ENCODE results near the gene PCGF1. TPM values are rescaled to one million over a fixed set of nuclear protein-coding genes. Genes with fewer than 3 reads are reported as not detected.
A peak's percentile ranks its signal among the peaks of the same experiment; 100 is the strongest.

The PCGF1 gene
- total and polyA plus RNA-seq, 4 donors = 3.3 to 12.5 (median 10.9) TPM

GRCh38 chr2:74555610-74556103 is 48.2 kb upstream of the PCGF1 start:
- H3K27ac ChIP-seq (ENCODE audit: low read depth in 1 of 2, low read length in 2 of 2) = no peak overlapping the region
- H3K9me3 ChIP-seq (ENCODE audit: control insufficient read depth in 4 of 4, low read length in 3 of 4) = no peaks in the 10 kb centered on the region
- no peak for DNase-seq (ENCODE audit: low spot score)
- H3K27me3 ChIP-seq (ENCODE audit: control insufficient read depth in 4 of 4, insufficient read depth in 4 of 4, low read length in 3 of 4) = no peaks in the 10 kb centered on the region
- H3K4me1 ChIP-seq (ENCODE audit: control insufficient read depth in 4 of 4, insufficient read depth in 4 of 4, low read length in 3 of 4) = peaks cover 0 to 4% (median 2%) of the 10 kb centered on the region in 4 donors
- WGBS = 78% methylated on average over 17 of the region's 17 CpGs
- TF ChIP-seq ATF3 (IDR thresholded peaks at IDR 0.05) (no peak), TAF1 (conservative IDR thresholded peaks at IDR 0.05) (no peak), REST (IDR thresholded peaks at IDR 0.05) (no peak), EGR1 (IDR thresholded peaks at IDR 0.05; ENCODE audit: low read depth in 2 of 2) (no peak), NR2F2 (IDR thresholded peaks at IDR 0.05) (no peak), MAX (IDR thresholded peaks at IDR 0.05) (no peak), FOXA1 (IDR thresholded peaks at IDR 0.05) (no peak), JUND (IDR thresholded peaks at IDR 0.05) (no peak), HNF4A (conservative IDR thresholded peaks at IDR 0.05) (no peak), FOXA2 (IDR thresholded peaks at IDR 0.05) (no peak), GABPA (IDR thresholded peaks at IDR 0.05 in 1 of 2, conservative IDR thresholded peaks at IDR 0.05 in 1 of 2) (no peak), CTCF (IDR thresholded peaks at IDR 0.05; ENCODE audit: low read depth, low read length, missing input control) (no peak)
- peak overlapping the region in 2 of 3 donors; percentile 53 to 62 for H3K4me3 ChIP-seq (ENCODE audit: low read depth in 1 of 3, low read length in 3 of 3)
- no peak overlapping the region for H3K9ac ChIP-seq (ENCODE audit: low read depth in 1 of 2, low read length in 2 of 2)
- H3K36me3 ChIP-seq (ENCODE audit: control insufficient read depth in 4 of 4, insufficient read depth in 3 of 4, low read depth in 1 of 4, low read length in 3 of 4) = no peaks in the 10 kb centered on the region

- TF ChIP-seq HNF4G (IDR thresholded peaks at IDR 0.05) (no peak), YY1 (IDR thresholded peaks at IDR 0.05) (peak; percentile 24)
- WGBS = 12% methylated on average over 58 of the region's 58 CpGs
- Histone ChIP-seq H3K27me3 (ENCODE audit: control insufficient read depth in 4 of 4, insufficient read depth in 4 of 4, low read length in 3 of 4) (no peaks in the 10 kb centered on the region), H3K9ac (ENCODE audit: low read depth in 1 of 2, low read length in 2 of 2) (no peak overlapping the region), H3K9me3 (ENCODE audit: control insufficient read depth in 4 of 4, low read length in 3 of 4) (no peaks in the 10 kb centered on the region), H3K4me1 (ENCODE audit: control insufficient read depth in 4 of 4, insufficient read depth in 4 of 4, low read length in 3 of 4) (peaks cover 0 to 4% (median 2%) of the 10 kb centered on the region in 4 donors), H3K27ac (ENCODE audit: low read depth in 1 of 2, low read length in 2 of 2) (peak overlapping the region; percentile 40 to 53), H3K4me3 (ENCODE audit: low read depth in 1 of 3, low read length in 3 of 3) (peak overlapping the region; percentile 30 to 62 (median 53)), H3K36me3 (ENCODE audit: control insufficient read depth in 4 of 4, insufficient read depth in 3 of 4, low read depth in 1 of 4, low read length in 3 of 4) (no peaks in the 10 kb centered on the region)
- peak; percentile 56 for DNase-seq (ENCODE audit: low spot score)
These were observed 47.5 kb upstream of the PCGF1 start for GRCh38 chr2:74554820-74555531.
